Right hindlimb (tissue), 1 donor: ENCODE results near the gene PNLIPRP2.
A peak's percentile ranks its signal among the peaks of the same experiment; 100 is the strongest.

Experiments
- DNase-seq: peaks from one replicate; pipeline ENCODE4 v3.0.0-alpha.2; 2018

The PNLIPRP2 gene

DNA sequence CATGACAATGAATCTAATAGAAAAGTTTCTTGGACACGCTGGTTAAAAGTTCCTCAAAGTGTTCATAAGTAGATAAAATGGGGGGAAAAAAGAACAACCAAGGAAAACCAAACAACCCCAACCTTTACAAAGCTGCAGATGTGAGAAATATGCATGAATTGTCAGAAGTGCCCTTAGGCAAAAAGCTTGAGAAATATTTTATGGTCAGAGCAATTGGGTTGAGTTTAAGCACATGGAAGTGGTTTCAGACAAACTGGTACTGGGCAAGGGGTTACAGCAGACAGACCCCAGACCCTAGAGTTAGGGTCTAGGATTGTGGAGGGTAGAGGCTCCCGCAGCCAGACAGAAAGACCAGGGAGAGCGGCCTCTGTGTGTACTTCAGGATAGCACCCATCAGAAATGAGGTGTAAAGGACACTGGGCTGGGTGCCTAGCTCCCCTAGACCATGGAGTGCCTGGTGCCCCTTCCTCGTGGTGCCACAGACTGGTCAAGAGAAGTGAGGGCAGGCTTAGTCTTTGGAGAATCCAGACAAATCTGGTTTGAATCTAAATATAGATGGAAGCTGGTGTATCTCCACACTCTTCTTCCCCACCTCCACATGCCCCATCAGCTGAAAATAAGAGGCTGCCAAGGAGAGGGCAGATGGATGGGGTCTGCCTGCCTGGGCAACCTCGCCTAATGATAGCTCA lies 37.3 kb downstream of the PNLIPRP2 start:
- no peak for DNase-seq

DNA sequence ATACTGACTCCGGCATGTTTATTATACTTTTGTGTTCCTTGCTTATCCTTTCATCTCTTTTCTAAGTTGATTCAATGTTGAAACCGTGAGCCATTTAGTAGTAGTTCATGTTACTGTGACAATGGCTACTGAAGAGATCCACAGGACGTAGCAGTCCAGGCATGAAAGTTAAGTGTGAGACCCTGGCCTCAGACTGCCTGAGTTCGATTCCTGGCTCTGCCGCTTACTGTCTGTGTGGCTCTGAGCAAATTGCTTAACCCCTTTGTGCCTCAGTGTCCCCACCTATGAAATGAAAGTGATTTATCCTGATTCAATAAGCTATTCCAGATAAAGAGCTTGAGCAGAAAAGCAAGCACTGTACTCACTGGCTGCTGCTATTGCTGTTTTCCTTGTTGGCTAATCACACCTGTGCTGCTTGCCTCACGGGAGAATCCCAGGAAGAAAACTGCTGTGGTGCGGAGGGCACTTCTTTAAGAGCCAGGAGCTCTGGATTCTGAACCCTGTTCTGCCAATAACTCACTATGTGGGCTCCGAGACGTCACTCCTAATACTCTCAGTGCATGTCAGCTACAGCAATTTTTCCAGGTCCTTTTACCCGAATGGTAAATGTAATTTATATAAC lies 38.4 kb downstream of the PNLIPRP2 start:
- no peak for DNase-seq

DNA sequence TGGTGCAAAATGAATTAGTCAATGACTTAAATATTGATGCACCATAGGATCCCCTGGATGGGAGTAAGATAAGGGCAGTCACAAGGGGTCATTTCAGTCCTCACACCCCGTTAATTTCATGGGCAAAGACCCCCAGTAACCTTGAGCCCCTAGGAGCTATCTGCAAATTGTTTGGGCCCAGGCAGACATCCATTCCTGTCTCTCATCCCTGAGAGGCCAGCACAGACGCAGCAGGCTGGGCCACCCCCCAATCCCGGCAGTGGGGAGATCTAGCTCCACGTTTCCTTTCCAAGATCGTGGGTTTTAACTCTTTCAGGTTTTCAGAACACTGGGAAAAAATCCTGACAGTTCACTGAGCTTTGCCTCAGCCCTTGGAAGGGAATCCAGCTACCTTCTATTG lies 40.1 kb downstream of the PNLIPRP2 start:
- no peak for DNase-seq

DNA sequence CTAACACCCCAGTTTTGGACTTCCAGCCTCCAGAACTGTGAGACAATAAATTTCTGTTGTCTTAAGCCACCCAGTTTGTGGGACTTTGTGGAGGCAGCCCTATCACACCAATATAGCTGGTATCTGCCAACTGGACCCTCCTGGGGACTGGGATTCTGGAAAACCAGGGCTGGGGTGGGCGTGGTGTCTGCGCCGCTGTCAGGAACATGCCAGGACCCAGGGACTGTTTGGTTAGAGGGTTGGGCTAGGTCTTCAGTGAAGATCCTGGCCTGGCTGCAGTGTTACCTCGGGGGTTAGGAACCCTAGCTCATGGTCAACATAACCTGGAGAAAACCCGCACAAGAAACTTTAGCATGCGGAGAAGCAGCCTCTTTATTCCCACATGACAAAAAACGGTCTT lies 42.6 kb downstream of the PNLIPRP2 start:
- DNase-seq = no peak

DNA sequence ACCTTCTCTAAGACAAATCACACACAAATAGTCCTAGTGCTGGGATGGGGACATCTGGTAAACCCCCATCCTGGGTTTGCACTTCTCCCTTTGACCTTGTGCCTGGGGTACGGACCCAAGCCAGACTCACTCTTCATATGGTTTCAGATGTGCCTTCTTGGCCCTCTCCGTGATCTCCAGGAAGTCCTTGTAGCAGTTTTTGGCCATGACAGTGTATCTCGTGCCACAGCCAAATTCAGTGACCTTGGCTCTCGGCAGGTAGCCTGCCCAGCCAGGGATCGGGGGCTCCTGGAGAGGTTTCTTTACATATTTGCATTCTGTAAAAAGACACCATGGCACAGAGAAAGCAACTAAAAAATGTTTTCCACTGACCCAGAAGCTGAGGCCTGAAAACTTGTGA lies 43.9 kb downstream of the PNLIPRP2 start:
- no peak for DNase-seq

DNA sequence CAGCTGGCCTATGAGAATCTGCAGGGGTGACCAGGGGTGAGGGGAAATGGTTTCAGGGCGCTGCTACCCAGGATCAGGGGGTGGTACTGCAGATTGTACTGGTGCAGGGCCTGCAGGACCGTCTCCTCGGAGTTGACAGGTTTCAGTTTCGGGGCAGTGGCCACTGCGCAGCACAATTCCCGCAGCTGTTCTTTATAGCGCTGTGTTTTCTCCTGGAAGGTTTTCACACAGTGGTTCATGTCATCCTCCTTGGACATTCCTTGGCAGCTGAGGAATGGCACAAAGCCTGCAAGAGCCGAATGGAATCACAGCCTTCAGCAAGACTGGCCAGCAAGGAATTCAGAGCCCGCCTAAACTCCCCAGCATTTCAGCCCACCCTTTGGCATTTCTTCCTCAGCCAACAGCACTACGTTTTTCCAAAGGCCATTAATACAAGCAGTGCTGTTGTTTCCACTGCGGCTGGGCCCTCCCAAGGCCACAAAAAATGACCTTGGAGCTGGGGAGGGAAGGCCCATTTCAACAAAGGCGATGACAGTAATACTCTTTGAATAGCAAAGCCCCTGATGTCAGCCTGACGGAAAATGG lies 44.9 kb downstream of the PNLIPRP2 start:
- DNase-seq = peak; percentile 88

DNA sequence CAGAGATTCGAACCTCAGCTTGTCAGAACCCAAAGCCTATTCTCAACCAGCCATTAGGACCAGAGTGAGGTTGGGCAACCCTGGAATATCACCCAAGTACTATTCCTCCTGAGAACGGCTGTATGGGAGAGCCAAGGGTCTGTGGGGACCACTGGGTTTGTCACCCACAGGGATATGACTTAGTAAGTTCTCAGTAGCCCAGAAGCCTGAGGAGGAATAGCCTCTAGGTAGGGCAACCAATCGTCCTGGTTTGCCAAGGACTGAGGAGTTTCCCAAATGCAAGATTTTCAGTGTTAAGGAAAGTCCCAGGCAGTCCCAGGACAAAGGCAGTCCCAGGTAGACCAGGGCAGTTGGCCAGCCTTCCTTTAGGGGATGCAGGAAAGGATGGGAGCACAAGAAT lies 46.7 kb downstream of the PNLIPRP2 start:
- no peak for DNase-seq

DNA sequence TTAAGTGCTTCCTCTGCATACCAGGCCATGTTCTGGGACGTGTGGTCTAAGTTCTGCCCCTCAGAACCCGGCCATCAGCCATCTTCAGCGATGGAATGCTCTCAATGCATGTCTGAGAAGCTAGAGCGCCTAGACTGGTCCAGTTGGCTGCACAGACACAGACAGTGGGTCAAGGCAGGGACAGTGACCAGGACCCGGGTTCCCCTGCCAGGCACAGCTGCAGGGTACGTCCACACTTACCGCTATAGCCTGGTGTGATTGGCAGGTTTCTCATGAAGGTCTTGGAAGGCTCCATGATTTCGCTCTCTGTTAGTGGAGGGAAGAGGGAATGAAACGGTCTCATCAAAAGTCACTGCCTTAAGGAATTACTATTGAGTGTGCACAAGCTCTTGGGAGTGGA lies 47.3 kb downstream of the PNLIPRP2 start:
- DNase-seq = no peak

DNA sequence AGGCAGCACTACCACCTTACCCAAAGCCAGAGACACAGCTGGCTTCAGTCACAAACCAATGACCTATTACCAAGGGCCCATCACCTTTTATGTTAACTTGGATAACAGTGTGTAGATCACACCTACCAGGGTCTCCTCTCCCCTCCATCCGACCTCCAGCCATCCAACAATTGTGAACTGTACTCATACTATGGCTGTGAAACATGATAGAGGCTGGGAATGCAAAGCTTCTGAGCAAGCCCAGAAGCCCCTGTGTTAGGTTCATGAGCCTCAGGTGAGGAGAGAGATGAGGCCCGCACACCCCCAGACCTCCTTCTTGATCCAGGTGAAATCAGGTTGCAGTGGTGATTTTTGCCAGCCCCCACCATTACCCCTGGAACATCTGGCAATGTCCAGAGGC lies 47.7 kb downstream of the PNLIPRP2 start:
- no peak for DNase-seq

DNA sequence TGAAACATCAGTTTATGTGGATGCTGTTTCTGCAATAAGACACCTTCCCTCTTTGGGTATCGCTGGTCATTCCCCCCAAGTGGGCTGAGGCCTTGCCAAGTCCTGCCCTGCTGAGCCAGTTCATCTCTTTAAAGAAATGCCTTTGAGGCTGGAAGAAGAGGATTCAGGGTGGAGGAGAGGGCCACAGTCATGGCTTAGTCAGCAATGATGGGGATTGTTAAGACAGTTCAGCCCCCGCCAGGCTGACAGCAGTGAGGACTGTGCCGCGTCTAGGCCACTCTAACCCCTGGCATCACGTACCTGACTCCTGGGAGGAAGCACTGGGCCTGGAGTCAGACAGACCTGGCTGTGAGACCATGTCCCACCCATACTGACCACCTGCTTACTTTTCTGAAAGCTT lies 48.3 kb downstream of the PNLIPRP2 start:
- no peak for DNase-seq

DNA sequence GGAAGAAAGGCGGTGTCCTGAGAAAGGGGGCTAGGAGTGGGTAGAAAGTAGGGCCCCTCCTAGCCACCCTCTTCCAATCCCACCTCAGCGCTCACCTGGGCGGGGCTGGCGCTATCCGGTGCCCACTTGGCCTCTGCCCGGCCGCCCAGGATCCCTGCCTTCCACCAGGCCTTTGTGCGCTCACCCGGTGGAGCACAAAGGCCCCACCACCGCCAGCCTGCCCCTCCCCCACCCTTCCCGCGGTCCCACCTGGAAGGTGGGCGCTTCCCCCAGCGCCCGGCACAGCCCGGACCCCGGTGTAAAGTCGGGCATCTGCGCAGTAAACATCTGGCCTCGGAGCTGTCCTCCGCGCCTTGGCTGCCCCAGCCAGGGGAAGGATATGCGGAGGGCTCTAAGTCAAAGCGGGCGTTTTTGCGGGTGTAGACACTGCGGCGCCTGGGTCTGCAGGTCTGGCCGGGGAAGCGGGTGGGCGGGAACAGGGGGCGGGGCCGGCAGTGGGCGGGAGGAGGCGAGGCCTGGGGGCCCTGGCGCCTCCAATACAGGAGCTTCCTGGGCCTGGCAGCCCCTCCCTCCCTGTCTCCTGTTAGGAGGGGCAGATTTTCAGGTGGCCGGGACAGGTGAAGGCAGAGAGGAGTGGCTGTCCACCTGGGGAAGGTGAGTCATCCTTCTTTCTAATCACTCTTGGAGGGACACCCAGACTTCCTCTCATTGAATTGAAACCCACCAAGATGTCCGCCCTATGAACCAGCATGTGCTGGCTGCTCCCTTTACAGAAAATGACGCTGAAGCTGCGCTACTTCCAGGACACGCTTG lies 49.3 kb downstream of the PNLIPRP2 start:
- peak; percentile 53 for DNase-seq

DNA sequence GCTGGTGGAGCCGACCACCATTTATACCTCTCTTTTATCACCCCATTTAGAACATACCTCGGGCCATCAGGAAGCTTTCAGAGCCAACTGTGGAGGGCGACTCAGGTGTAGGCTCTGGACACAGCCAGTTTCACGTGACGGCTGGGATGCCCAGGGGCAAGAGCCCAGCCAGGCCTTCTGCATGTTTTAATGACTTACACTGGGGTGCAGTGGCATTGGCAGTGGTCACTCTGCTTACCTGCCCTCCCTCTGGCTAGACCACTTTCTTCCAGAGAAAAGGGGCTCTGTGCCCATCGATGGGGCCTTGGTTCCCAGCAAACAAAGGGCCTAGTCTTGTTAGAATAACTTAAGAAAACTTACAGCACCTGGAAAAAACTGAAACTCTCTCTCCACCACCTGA lies 50.0 kb downstream of the PNLIPRP2 start:
- no peak for DNase-seq

DNA sequence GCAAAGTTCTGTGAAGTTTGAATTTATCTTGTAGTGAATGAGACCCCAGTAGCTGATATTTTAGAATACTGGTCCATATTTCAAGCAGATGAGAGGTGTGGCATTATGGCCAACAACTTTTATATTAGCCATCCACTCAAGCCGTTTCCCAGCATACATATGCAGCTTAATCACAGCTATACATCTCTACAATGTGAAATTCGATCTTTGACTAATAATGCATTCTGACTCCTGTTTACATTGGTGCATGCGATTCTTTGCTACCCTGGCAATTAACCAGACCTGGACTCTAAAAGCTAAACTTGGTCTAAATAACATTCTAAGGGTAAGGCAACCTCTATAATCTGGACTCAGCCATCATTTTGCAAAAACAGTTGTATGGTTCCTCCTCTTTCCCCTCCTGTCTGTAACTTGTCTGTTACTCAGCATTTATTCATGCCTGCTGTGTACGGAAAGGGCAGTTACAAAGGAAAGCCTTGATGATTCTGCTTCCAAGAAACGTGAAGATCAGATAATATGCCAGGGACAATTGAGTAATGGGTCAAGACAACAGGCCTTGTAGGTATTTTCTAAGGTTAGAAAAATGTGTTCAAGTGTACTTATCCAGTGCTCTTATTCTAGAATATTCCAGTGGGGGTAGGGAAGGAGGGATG lies 50.6 kb downstream of the PNLIPRP2 start:
- DNase-seq = no peak

DNA sequence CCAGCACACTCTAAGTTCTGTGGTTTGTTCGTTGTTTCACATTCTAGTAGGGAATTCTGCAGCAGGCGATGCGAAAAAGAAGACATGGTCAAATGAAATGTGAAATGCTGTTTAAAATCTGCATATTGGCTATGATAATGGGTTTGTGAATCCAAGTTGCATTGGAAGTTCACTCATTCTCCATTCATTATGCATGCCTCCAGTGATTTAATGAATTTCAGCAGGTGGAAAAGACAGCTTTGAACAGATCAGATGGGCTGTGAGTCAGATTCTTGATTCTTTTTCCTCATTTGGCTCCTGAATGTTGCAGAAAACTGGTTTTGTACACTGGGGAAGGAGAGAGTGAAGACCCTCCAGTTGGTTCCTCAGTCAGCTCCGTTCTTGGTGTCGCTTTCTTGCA lies 52.1 kb downstream of the PNLIPRP2 start:
- no peak for DNase-seq

DNA sequence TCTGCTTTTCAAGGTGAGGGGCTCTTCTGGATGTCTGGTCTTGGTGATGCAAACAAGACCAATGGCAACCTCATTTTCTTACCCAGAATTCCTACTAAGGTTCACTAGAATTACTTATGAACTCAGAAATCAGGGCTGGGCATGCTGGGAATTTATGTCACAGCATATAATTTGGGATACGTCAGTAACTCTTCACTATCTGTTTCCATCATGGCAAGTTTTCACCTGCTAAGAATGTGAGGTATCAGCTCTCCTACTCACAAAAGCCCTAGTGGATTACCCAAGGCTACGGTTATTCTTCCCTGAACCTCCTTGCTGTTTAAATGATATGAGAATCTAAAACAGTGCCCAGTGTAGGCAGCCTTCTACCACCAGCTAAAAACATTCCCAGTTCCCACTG lies 53.1 kb downstream of the PNLIPRP2 start:
- no peak for DNase-seq

DNA sequence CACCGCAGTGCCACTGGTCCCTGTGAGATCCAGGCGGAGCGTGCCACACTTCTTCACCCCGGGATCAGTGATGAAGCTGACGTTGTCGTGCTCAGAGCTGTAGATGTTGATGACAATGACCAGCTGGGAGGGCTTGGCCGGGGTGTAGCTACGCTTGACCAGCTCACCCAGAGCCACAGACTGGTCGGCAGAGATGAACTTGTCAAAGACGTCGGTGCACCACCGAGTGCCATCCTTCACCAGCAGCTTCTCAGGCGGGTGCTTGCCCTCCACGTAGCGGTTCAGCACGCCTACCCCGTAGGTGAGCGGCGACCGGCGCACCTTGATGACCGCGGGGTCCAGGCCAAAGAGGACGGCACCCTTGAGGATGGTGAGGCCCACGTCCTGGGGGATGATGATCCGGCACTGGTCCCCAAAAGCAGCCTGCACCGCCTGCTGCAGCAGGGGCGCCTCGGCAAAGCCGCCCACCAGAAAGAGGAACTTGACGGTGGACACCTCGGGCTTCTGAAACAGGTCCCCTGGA lies 54.2 kb downstream of the PNLIPRP2 start:
- no peak for DNase-seq

DNA sequence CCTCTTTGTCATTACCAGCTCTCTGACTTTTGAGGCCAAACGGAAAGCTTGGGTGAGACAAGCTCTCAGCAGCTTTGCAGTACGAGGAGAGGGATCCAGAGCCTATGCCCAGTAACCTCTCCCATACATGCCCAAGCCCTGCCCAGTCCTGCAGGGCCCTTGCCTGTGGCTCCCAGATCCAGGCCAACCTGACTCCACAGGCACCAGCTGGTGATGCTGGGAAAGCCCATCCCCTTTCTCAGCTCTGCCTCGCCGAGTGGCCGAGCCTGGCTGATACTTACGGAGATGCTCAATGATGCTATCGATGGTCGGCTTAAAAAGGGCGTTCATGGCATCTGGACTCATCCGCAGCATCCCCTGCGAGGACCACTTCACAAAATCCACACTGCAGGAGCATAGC lies 55.4 kb downstream of the PNLIPRP2 start:
- no peak for DNase-seq

DNA sequence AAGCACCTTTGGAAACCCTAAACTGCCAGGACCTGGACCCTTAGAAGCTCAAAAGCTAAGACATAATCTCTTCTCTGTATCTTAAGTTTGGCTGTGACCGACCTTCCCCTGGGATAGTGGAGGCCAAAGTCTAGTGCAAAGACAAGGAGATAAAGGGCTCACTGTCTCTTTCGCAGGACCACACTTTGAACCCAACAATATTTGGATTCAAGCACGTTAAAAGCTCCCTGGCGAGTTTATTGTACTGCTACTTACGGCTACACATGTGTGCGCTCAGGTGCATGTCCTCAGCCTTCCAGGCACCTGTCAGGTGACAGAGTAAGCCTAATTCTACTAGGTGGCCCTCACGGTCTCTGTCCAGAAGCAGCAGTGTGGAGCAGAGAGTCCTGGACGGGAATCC lies 55.9 kb downstream of the PNLIPRP2 start:
- DNase-seq = no peak

DNA sequence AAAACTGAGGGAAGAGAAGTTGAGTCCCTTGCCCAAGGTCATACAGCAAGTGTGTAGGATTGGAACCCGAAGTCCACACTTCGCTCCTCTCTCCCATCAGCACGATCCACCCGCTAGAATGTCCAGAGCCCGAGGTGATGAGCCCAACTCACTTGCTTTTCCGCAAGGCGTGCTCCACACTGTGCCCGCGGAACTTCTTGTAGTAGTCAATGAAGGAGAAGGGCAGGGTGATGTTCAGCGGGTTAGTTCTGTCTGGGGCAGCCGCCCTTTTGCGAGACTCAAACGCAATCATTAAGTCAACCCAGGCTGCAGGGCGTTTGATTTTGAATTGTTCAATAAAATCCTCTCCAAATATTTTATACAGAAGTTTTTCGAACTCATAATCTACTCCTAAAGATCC lies 58.6 kb downstream of the PNLIPRP2 start:
- DNase-seq = no peak

DNA sequence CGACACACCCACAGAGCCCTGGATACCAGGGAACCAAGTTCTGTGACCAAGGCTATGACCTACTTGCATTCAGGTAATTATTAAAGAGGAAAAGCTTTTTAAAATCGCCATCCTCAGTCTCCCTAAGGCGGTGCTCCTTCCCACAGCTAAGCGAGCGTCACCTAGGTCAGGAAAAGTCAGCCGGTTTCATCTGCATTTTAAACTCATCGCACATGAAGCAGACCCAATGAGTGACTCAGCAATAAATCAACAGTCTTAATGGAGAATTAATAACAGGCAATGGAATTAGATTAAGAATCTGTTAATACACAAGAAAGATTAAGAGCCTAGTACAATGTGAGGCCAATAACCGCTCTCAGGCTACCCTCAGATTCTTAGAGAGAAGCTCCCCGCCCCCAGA lies 62.4 kb downstream of the PNLIPRP2 start:
- DNase-seq = no peak

DNA sequence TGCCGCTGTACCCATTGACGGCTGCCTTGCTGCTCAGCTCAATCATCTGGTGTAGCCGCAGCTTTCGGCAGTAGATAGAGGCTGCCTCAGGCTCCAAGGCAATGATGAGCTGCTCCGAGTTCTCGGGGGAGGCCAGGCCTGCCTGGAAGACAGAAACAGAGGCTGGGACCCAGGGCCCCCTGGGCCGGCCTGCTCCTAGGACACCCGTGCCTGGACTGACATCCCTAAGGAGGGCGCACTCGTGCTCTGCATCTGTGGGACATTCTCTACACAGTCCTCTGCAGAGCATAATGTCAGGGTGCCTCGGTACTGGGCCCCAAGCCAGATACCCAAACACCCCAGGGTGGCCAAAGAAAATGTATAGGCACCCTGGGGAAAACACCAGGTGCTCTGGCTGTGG lies 63.1 kb downstream of the PNLIPRP2 start:
- DNase-seq = no peak

DNA sequence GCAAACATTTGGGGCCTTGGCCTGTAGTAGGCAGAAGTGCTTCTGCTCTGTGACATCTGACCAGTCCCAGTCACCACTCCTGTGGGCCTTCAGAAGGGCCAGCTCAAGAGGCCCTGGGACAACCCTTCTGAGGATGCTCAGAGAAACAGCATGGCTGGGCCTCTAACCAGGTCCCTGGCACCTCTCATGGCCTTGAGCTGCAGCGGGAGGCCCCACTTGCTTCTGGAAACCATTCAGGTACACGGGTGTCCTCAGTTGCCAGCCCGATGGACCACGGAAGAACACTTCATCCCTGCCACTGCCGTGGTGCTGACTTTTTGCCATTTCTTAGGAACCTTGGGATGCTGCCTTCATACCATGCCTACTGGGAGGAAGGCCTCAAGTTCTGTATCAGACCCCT lies 64.0 kb downstream of the PNLIPRP2 start:
- no peak for DNase-seq

DNA sequence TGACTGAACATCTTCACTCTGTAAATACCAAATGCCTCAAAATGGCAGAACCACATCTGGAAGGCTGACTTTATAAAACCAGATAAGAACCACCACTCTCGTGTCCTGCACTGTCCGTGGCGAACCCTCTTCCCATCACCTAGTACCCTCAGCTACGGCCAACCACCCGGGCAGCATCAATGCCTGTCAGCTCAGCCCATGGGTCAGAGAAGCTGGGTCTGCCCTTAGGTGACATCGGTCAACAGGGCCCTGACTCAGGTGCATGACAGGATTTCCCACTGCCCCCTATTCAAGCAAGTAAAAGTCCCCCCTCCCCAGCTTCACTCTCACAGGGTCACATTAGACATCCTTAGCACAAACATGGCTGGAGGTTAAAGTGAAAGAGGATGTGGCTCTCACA lies 65.1 kb downstream of the PNLIPRP2 start:
- DNase-seq = no peak
